LNCaP clone FGC (cell line): ENCODE data around the gene RETN.

ENCODE experiments used
- DNase-seq: peaks from one replicate; pipeline ENCODE4 v3.0.0-alpha.2; 2011; ENCODE audit warnings: low read depth
- H3K4me3 ChIP-seq: 2 replicates; pipeline ENCODE4 v1.5.1; 2011; ENCODE audit warnings: mild to moderate bottlenecking, low read depth, low read length, control low read depth
- CTCF ChIP-seq: IDR thresholded peaks from 2 replicates; pipeline ENCODE4 v1.5.1; 2012; ENCODE audit warnings: mild to moderate bottlenecking; ENCODE audit not compliant: control insufficient read depth, insufficient read depth; ENCODE audit errors: extremely low read depth

Gene RETN

DNA sequence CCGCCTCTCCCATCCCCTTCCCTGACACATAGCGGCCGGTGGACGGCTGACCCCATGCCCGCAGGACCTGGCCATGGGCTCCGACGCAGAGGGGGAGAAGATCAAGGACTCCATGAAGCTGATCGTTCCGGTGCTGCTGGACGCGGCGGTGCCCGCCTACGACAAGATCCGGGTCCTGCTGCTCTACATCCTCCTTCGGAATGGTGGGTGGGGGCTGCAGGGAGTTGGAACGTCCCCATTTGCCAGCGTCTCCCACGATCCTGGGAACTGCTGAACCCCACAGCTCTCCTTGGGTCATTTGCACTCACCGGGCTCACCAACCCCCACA is 24.3 kb upstream of the RETN start:
- no peak overlapping the region for H3K4me3 ChIP-seq
- no peak for DNase-seq
- no peak for TF ChIP-seq CTCF

- TF ChIP-seq CTCF: no peak
- H3K4me3 ChIP-seq: no peak overlapping the region
- DNase-seq: no peak
Observed at GRCh38 chr19:7645163-7645562, 23.7 kb upstream of the RETN start.

DNA sequence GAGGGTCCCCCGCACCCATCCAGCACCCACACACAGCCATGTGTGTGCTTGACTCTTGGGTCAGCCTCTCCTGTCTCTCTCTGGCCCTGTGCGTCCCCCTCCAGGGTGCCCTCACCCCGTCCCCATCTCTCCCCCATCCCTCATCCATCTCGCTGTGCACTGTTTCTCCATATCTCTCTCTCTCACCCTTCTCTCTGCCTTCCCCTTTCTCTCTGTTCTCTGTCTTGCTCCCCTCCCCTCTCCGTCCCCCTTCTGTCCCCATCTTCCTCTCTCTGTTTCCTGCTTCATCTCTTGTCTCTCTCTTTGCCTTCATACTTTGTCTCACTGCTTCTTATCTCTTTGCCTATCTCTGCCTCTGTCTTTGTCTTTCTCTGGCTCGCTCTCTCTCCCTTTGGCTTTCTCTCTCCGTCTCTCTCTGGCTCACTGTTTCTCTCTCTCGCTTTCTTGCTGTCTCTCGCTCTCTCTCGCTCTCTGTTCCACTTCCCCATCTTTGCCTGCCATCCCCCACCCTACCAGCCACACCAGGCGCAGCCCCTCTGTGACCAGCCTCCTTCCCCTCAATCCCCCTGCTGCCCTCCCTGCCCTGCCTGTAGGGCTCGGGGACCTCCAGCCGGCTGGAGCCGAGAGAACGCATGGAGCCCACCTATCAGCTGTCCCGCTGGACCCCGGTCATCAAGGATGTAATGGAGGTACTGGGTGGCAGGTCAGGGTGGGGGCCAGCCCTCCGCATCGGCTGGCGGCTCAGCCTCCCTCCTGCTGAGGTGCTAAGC is 23.0 kb upstream of the RETN start:
- H3K4me3 ChIP-seq: no peak overlapping the region
- TF ChIP-seq CTCF: no peak
- DNase-seq: no peak

DNA sequence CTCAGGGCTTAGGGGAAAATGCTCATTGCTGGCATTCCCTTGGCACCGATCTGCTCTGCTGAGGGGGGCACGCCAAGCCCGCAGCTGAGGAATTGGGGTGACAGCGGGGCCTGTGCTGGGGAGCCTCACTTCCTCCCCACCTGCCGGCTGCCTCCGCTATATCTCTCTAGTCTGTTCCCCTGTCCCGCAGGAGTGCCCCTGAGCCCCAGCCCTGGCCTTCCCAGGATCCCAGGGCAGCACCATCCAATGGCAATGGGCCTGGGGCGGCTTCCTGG is 22.5 kb upstream of the RETN start:
- no peak for DNase-seq
- no peak overlapping the region for H3K4me3 ChIP-seq
- TF ChIP-seq CTCF: no peak

DNA sequence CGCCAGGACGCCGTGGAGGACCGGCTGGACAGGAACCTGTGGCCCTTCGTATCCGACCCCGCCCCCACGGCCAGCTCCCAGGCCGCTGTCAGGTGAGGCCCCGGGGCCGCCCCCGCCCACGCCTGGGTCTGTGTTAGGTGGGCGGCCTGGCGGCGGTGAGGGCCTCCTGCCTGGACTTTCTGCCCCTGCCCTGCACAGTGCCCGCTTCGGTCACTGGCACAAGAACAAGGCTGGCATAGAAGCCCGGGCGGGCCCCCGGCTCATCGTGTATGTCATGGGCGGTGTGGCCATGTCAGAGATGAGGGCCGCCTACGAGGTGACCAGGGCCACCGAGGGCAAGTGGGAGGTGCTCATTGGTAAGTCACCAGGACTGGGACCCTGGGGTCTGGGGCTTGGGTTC is 21.7 kb upstream of the RETN start:
- no peak for TF ChIP-seq CTCF
- H3K4me3 ChIP-seq: no peak overlapping the region
- no peak for DNase-seq

GRCh38 chr19:7648265-7649014 is 20.4 kb upstream of the RETN start:
- no peak overlapping the region for H3K4me3 ChIP-seq
- DNase-seq: no peak
- TF ChIP-seq CTCF: no peak

- no peak for TF ChIP-seq CTCF
- H3K4me3 ChIP-seq: no peak overlapping the region
- no peak for DNase-seq
Observed at GRCh38 chr19:7650148-7650547, 18.7 kb upstream of the RETN start.
